ENCODE results near the gene CELF2.

Gene CELF2

DNA sequence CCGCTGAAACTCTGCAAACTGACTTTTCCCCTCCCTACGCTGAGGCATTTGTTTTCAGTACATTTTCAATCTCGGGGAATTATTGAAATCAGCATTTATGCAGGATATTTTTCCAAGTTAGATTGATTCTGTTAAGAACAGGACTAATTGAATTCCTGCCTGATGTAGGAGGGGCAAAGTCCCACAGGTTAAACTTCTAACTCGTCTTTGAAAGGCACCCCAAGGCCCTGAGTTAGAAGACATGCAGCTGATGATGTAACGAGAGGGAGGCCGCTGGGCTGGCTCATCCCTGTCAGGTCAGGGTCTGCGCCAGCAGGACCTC, 253.1 kb downstream of the CELF2 start:
- no peak for DNase-seq (ENCODE audit: low read depth in 2 of 2)

- DNase-seq (ENCODE audit: low read depth in 2 of 2) = no peak
These were observed 255.3 kb downstream of the CELF2 start for GRCh38 chr10:11272915-11273389.

GRCh38 chr10:11274452-11274851, 256.8 kb downstream of the CELF2 start:
- no peak for DNase-seq (ENCODE audit: low read depth in 2 of 2)

DNA sequence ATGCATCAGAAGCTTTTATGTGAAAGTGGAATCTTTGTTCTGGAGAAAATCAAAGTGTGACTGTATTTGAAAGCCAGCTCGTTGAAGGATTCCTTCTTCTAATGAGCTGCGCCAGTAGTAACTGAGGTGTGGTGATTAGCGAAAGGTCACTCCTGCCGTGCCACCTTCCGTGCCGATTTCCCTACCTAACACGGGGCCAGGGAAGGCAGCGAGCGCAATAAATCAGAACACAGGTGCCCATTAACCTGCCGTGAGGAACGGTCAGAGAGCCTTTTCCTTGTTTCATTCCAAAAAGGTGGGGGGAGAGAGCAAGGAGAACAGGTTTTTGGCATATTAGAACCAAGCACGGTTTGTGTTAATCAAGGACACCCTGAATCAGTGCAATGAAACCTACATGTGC, 258.0 kb downstream of the CELF2 start:
- DNase-seq (ENCODE audit: low read depth in 2 of 2) = no peak

GRCh38 chr10:11276449-11276990, 258.8 kb downstream of the CELF2 start:
- DNase-seq (ENCODE audit: low read depth in 2 of 2) = no peak

GRCh38 chr10:11279314-11279713, 261.6 kb downstream of the CELF2 start:
- no peak for DNase-seq (ENCODE audit: low read depth in 2 of 2)

- DNase-seq (ENCODE audit: low read depth in 2 of 2) = no peak
These were observed 262.7 kb downstream of the CELF2 start for GRCh38 chr10:11280187-11280932.

- no peak for DNase-seq (ENCODE audit: low read depth in 2 of 2)
These were observed 264.5 kb downstream of the CELF2 start for GRCh38 chr10:11282156-11282555.

DNA sequence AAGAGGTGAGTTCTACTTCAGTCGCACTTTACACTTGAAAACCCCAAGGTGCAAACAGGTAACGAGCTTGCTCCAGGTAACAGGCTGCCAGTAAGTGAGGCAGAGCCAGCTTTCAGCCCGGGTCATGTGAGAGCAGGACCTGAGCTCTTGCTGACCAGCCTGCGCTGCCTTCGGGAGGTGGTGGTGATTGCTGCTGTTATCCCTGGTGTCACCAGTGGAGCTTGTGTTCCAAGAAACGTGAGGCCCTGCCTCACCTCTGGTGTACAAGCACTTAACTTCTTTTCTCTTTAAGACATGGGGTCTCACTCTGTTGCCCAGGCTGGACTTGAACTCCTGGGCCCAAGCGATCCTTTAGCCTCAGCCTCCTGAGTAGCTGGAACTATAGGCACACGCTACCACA, 265.0 kb downstream of the CELF2 start:
- DNase-seq (ENCODE audit: low read depth in 2 of 2) = no peak

- DNase-seq (ENCODE audit: low read depth in 2 of 2) = no peak
These were observed 266.8 kb downstream of the CELF2 start for GRCh38 chr10:11284291-11285085.

DNA sequence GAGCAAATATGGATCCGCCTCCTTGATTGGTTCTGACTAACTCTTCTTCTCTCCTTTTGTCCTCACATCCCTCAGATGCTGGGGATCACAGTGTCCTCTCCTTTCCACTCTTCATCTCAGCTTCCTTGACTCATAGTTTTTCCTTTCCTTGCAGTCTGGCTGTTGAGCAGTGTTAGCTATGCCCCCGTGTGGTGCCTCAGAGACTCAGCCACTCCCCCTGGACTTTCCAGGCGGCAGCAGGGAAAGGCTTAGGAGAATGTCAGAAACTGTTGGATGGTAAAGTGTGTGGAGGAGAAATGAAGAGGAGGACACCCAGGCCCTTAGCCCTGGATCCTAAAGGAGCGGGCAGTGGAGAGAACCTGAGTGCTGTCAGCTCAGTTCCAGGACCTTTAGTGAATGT, 267.5 kb downstream of the CELF2 start:
- no peak for DNase-seq (ENCODE audit: low read depth in 2 of 2)

- DNase-seq (ENCODE audit: low read depth in 2 of 2) = no peak
These were observed 268.7 kb downstream of the CELF2 start for GRCh38 chr10:11286261-11286852.

GRCh38 chr10:11288302-11288701, 270.6 kb downstream of the CELF2 start:
- DNase-seq (ENCODE audit: low read depth in 2 of 2) = no peak

GRCh38 chr10:11290156-11290890, 272.7 kb downstream of the CELF2 start:
- no peak for DNase-seq (ENCODE audit: low read depth in 2 of 2)

DNA sequence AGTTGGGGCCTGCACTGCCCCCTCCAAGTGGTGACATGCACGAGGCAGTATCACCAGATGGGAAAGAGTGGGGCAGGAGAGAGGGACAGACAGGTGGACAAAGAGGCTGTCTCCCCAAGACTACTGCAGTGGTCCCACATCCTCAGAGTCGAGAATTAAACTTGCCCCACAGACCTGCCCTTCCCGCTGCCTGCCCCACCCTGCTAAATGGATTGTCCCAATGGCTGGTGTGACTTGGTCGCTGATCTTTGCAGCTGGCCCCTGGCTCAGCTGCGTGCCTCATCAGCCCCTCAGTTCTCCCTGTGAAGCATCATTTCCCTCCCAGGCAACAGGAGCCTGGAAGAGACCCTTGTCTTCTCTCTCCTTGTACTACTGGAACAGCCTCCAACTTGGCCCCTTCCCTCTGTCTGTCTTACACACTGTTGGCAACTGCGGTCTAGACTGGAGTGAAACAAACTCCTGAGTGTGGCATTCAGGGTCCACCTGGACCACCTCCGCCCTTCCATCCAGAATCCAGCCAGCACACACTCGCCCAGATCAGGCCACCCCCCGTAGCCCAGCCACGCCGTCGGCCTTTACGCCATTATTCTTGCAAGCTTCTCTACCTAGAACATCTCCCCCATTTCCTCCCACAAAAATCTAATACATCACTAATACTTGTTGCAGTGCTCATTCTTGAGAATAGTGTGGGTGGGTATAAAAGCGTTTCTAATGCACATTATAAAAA, 275.1 kb downstream of the CELF2 start:
- no peak for DNase-seq (ENCODE audit: low read depth in 2 of 2)

GRCh38 chr10:11293332-11293731, 275.7 kb downstream of the CELF2 start:
- no peak for DNase-seq (ENCODE audit: low read depth in 2 of 2)

DNA sequence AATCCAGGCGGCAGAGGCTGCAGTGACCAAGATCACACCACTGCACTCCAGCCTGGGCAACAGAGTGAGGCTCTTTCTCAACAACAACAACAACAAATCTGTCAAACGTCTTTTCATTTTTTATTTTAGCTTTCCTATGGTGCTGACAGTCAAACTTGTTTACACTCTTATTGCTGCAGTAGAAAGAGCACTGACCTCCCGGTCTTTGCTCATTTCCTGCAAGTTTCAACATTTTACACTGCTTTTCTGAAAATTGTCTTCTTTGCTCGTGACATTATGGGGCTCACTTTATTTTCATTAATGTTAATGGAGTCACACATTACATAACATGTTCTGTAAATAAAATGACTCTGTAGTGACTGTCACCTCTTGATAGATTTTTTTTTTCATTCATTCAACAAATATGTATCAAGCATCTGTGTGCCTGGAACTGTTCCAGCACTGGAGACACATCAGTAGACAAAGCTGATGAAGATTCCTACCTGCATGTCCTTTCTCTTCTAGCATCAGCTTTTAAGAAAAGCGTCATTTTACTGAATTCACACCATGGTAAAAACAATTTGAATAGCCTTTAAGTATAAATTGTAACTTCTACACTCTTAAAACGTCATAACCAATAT, 277.3 kb downstream of the CELF2 start:
- DNase-seq (ENCODE audit: low read depth in 2 of 2) = no peak

DNA sequence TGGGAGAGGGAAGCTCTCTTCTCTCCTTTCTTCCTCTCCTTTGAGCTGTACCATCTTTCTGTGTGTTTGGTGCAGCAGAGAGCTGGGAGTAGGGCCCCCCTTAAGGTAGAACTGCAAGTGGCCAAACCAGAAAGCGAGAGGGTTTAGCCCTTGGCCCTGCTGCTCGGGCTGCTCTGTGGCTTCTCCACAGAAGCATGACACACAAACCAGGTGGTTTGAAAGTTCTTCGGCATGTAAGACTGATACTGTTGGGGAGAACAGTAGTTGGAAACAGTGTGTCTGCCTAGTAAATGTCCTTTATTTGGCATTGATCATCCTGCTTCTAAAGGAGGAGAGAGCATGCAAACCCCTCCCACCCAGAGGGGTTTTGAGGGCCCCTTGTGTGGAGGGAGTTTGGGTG, 277.8 kb downstream of the CELF2 start:
- DNase-seq (ENCODE audit: low read depth in 2 of 2) = no peak

GRCh38 chr10:11297136-11297535, 279.5 kb downstream of the CELF2 start:
- DNase-seq (ENCODE audit: low read depth in 2 of 2) = no peak

GRCh38 chr10:11298116-11298515, 280.4 kb downstream of the CELF2 start:
- no peak for DNase-seq (ENCODE audit: low read depth in 2 of 2)

DNA sequence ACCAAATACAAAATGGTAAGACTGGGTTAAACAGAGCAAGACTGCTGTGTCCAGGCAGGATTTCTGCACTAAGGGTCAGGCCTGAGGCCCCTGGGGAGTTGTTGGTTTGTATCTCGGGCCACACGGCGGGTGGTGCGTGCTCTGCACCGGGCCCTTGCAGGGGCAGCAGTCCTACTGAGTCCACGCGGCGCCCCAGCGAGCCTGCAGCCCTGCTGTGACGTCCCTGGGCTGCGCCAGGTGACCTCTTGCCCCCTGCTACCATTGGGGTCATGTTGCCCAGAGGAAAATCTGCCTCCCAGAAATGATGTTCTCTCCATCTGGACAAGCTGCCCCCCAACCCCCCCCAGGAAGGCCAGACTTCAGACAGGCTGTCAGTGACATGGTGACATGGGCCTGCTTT, 281.5 kb downstream of the CELF2 start:
- DNase-seq (ENCODE audit: low read depth in 2 of 2) = no peak

Data from activated CD8-positive, alpha-beta memory T cell treated with anti-CD3 and anti-CD28 coated beads for 4 hours (primary cell).